Activated naive CD8-positive, alpha-beta T cell treated with anti-CD3 and anti-CD28 coated beads, Interleukin-2, amount 10 ng/mL, durations not matched to agents 7 days and 5 days (primary cell): ENCODE measurements around the gene DNM3. TPM values are rescaled to one million over a fixed set of nuclear protein-coding genes. Genes with fewer than 3 reads are reported as not detected.

ENCODE experiments used
- ATAC-seq: fragments of 150-1000 bp; cut with Tn5 transposase; one replicate; pipeline ENCODE4 v1.10.0; 2021; ENCODE audit warnings: low read depth, moderate library complexity
- POLR2A ChIA-PET: fragments of 350-600 bp; sonication (Branson Sonifier 250); formaldehyde crosslinking; loops from one replicate; lab custom pipeline; 2021; ENCODE audit warnings: antibody characterized with exemption; lab: Charles Lee
- DNase-seq: peaks from one replicate; pipeline ENCODE4 v3.0.0; 2021
- H3K27ac Mint-ChIP-seq: one replicate; pipeline ENCODE4 v1.8.0; 2022; ENCODE audit warnings: mild to moderate bottlenecking, mixed read lengths
- H3K27me3 Mint-ChIP-seq: one replicate; pipeline ENCODE4 v1.8.0; 2022; ENCODE audit warnings: mild to moderate bottlenecking, moderate library complexity, mixed read lengths
- H3K36me3 Mint-ChIP-seq: one replicate; pipeline ENCODE4 v1.8.0; 2021; ENCODE audit warnings: mild to moderate bottlenecking, mixed read lengths
- H3K4me1 Mint-ChIP-seq: one replicate; pipeline ENCODE4 v1.8.0; 2021; ENCODE audit warnings: mixed read lengths
- H3K4me3 Mint-ChIP-seq: one replicate; pipeline ENCODE4 v1.8.0; 2022; ENCODE audit warnings: mild to moderate bottlenecking, moderate library complexity, mixed read lengths
- H3K9me3 Mint-ChIP-seq: one replicate; pipeline ENCODE4 v1.8.0; 2021; ENCODE audit warnings: mixed read lengths
- total RNA-seq, 2 experiments: library from RNA; stranded (reverse); gene quantifications; one replicate each; pipeline ENCODE4 v1.2.3, GENCODE V29; 2021

Gene DNM3
- total RNA-seq, 2 experiments from 2014 or later, result 2.0 to 2.4 TPM

DNA sequence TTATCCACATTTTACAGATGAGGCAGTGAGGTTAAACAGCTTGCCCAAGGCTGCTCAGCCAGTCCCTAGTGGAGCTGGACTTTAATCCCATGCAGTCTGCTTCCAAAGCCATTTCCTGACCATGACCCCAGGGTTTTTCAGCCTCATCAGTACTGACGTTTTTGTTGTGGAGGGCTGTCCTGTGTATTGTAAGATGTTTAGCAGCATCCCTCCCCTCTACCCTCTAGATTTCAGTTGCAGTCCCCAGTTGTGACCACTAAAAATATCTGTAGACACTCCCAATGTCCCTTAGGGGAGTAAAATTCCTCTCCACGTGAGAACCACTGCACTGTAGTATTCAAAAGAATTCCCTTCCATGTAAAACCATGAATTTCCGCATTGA, 549.0 kb downstream of the DNM3 start:
- POLR2A ChIA-PET, result interaction anchor here (1.3 kb wide), 1 partner anchor 10 kb away, joined by 3 read pairs; no protein-coding TSS in a partner anchor
- ATAC-seq (no peak), DNase-seq (no peak)
- Mint-ChIP-seq H3K27me3 (no peaks in the 10 kb centered on the region), H3K4me3 (no peak overlapping the region), H3K36me3 (peaks cover 6% of the 10 kb centered on the region), H3K9me3 (no peaks in the 10 kb centered on the region), H3K27ac (no peak overlapping the region), H3K4me1 (peaks cover 26% of the 10 kb centered on the region)

- Mint-ChIP-seq H3K4me3 (no peak overlapping the region), H3K27ac (no peak overlapping the region), H3K9me3 (no peaks in the 10 kb centered on the region), H3K4me1 (peaks cover 28% of the 10 kb centered on the region), H3K36me3 (peaks cover 5% of the 10 kb centered on the region), H3K27me3 (no peaks in the 10 kb centered on the region)
- POLR2A ChIA-PET, result no interaction called here
- ATAC-seq (no peak), DNase-seq (no peak)
These were observed 549.6 kb downstream of the DNM3 start for GRCh38 chr1:172390683-172391551.

DNA sequence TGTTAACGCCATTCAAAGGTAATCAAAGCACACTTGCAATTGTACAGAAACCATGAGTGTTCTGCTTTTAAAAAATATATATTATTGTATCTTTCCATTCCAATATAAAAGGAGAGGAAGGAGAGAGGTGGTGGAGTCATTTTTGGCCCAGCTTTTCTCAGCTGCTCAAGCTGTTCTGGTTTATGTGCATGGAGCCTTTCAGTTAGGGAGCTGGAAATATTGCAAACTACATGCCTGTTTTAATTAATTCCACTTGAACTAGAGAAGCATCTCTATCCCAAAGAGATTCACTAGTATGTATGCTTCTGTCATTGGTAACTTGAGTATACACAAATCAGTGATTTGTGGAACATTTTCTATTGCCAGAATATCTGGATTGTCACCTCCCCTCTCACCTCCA, 550.7 kb downstream of the DNM3 start:
- Mint-ChIP-seq H3K4me1 (peaks cover 28% of the 10 kb centered on the region), H3K4me3 (no peak overlapping the region), H3K27me3 (no peaks in the 10 kb centered on the region), H3K27ac (peak overlapping the region; percentile 60), H3K9me3 (no peaks in the 10 kb centered on the region), H3K36me3 (peaks cover 3% of the 10 kb centered on the region)
- ATAC-seq, result no peak
- POLR2A ChIA-PET, result no interaction called here
- DNase-seq, result no peak

DNA sequence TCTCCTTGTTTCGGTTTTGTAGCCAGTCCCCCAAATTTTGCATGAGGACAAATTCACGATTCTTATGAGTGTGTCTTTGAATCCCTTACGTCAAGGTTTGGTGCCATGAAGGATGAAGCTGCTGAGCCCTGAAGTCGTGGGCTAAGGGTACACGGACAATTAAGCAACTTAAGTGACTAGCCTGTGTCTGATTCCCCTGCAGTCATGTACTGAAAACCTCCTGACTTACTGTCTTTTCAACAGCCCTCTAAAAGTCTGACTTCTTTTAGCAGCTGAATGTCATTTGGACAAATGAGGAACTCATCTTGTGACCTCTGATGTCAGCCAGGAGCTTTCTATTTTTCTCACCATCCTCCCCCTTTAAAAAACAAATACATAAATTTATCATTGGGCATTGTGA, 552.1 kb downstream of the DNM3 start:
- peaks cover 35% of the 10 kb centered on the region for H3K4me1 Mint-ChIP-seq
- POLR2A ChIA-PET, result interaction anchor here (0.7 to 2.0 kb wide), 3 partner anchors 34 to 729 kb away, joined by 3 to 4 read pairs (median 4); no protein-coding TSS in a partner anchor
- ATAC-seq (no peak), DNase-seq (no peak)
- no peaks in the 10 kb centered on the region for H3K9me3 Mint-ChIP-seq
- H3K36me3 Mint-ChIP-seq, result peaks cover 4% of the 10 kb centered on the region
- peak overlapping the region; percentile 95 for H3K27ac Mint-ChIP-seq
- H3K27me3 Mint-ChIP-seq, result no peaks in the 10 kb centered on the region
- peak overlapping the region; percentile 40 for H3K4me3 Mint-ChIP-seq

- Mint-ChIP-seq H3K4me3 (peak overlapping the region; percentile 78), H3K27me3 (no peaks in the 10 kb centered on the region), H3K4me1 (peaks cover 44% of the 10 kb centered on the region), H3K9me3 (no peaks in the 10 kb centered on the region), H3K27ac (peak overlapping the region; percentile 95), H3K36me3 (peaks cover 4% of the 10 kb centered on the region)
- POLR2A ChIA-PET, result interaction anchor here (0.6 to 2.3 kb wide), 9 partner anchors 11 to 635 kb away, joined by 4 to 16 read pairs (median 4); no protein-coding TSS in a partner anchor
- DNase-seq (peak; percentile 51), ATAC-seq (peak; percentile 100)
These were observed 552.9 kb downstream of the DNM3 start for GRCh38 chr1:172394141-172394751.

DNA sequence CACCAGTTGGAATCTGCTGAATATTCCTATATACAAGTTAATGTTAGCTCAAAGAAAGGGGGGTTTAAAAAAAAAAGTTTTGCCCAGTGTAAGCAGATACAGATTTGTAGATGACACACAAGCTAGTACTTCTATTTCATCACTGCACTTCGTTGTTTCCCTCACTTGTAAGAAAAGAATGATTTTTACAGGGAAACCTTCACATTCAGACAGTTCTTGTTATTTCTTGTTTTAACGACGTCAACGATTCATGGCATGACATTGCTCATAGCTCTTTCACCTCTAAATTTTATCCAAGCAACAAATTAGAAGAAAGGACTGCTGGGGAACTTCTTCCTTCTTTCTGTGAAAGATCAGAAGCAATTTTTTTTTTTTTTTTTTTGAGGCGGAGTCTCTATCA, 553.5 kb downstream of the DNM3 start:
- DNase-seq (no peak), ATAC-seq (no peak)
- Mint-ChIP-seq H3K4me3 (peak overlapping the region; percentile 78), H3K9me3 (no peaks in the 10 kb centered on the region), H3K27ac (peak overlapping the region; percentile 95), H3K27me3 (no peaks in the 10 kb centered on the region), H3K4me1 (peaks cover 49% of the 10 kb centered on the region), H3K36me3 (peaks cover 4% of the 10 kb centered on the region)
- POLR2A ChIA-PET, result interaction anchor here (0.7 to 2.3 kb wide), 9 partner anchors 10 to 277 kb away, joined by 3 to 16 read pairs (median 4); no protein-coding TSS in a partner anchor

GRCh38 chr1:172395576-172395975, 554.3 kb downstream of the DNM3 start:
- H3K27me3 Mint-ChIP-seq, result no peaks in the 10 kb centered on the region
- H3K27ac Mint-ChIP-seq, result peak overlapping the region; percentile 95
- H3K4me3 Mint-ChIP-seq, result no peak overlapping the region
- peaks cover 57% of the 10 kb centered on the region for H3K4me1 Mint-ChIP-seq
- DNase-seq, result no peak
- H3K36me3 Mint-ChIP-seq, result peaks cover 4% of the 10 kb centered on the region
- no peaks in the 10 kb centered on the region for H3K9me3 Mint-ChIP-seq
- POLR2A ChIA-PET, result interaction anchor here (0.7 to 2.3 kb wide), 4 partner anchors 15 to 250 kb away, joined by 3 to 16 read pairs (median 6); no protein-coding TSS in a partner anchor
- ATAC-seq, result no peak

DNA sequence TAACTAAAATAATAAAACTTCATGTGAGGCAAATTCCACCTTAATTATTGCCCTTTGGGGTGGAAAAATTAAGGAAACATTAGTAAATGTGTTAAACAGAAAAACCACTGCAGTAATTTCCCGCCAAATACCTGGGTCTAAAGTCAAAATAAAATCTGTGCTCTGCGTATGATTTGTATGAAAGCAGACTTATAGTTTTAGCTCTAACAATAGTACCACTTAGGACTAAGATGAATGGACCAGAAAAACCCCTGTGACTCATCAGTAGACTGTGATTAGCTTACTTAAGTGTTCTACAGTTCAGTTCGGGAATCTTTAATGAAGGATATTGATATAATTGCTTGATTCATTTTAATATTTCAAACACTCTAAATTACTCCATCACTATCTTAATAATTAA, 555.9 kb downstream of the DNM3 start:
- Mint-ChIP-seq H3K4me3 (no peak overlapping the region), H3K9me3 (no peaks in the 10 kb centered on the region), H3K4me1 (peaks cover 55% of the 10 kb centered on the region), H3K27ac (no peak overlapping the region), H3K27me3 (no peaks in the 10 kb centered on the region), H3K36me3 (peaks cover 4% of the 10 kb centered on the region)
- DNase-seq, result no peak
- no peak for ATAC-seq
- POLR2A ChIA-PET, result no interaction called here

DNA sequence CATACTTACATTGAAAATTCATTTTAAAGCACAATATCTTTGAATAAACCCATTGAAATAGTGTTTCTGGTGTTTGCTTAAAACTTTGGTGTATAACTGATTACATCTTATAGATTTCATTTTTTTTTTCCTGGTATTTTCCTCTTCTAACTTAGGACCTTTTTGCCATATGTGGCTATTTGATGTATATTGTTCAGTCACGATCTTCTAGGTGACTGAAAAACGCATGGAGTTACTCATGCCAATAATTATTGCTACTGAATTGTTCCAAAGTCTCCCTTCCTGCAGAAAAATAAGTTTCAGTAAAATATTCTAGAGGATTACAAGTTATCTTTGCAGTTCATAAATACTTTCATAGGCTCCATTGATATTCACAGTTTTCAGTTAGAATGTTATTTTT, 556.3 kb downstream of the DNM3 start:
- POLR2A ChIA-PET, result no interaction called here
- Mint-ChIP-seq H3K36me3 (peaks cover 4% of the 10 kb centered on the region), H3K27ac (no peak overlapping the region), H3K9me3 (no peaks in the 10 kb centered on the region), H3K4me1 (peaks cover 53% of the 10 kb centered on the region), H3K4me3 (no peak overlapping the region), H3K27me3 (no peaks in the 10 kb centered on the region)
- ATAC-seq (no peak), DNase-seq (no peak)

DNA sequence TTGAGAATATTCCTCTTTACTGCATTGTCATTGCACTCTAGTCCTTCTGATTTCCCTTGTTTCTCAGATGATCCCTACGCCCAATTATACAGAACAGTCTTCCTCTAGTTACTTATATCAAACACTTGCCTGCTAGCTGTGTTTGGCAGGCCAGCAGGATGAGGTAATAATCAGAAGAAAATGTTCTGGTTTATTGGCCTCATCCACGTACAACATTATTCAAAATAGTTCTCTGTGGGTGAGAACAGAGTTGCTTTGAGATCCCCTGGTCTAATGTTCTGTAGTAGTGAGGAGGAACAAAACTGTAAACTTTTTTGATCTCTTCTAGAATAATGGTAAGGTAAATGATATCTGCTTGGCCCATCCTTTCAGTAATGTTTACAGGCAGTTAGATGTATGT, 556.9 kb downstream of the DNM3 start:
- no peaks in the 10 kb centered on the region for H3K9me3 Mint-ChIP-seq
- H3K4me3 Mint-ChIP-seq, result no peak overlapping the region
- H3K27me3 Mint-ChIP-seq, result no peaks in the 10 kb centered on the region
- POLR2A ChIA-PET, result interaction anchor here (1.8 kb wide), 1 partner anchor 39 kb away, joined by 5 read pairs; no protein-coding TSS in a partner anchor
- peaks cover 56% of the 10 kb centered on the region for H3K4me1 Mint-ChIP-seq
- DNase-seq, result no peak
- no peak overlapping the region for H3K27ac Mint-ChIP-seq
- ATAC-seq, result no peak
- peaks cover 4% of the 10 kb centered on the region for H3K36me3 Mint-ChIP-seq

DNA sequence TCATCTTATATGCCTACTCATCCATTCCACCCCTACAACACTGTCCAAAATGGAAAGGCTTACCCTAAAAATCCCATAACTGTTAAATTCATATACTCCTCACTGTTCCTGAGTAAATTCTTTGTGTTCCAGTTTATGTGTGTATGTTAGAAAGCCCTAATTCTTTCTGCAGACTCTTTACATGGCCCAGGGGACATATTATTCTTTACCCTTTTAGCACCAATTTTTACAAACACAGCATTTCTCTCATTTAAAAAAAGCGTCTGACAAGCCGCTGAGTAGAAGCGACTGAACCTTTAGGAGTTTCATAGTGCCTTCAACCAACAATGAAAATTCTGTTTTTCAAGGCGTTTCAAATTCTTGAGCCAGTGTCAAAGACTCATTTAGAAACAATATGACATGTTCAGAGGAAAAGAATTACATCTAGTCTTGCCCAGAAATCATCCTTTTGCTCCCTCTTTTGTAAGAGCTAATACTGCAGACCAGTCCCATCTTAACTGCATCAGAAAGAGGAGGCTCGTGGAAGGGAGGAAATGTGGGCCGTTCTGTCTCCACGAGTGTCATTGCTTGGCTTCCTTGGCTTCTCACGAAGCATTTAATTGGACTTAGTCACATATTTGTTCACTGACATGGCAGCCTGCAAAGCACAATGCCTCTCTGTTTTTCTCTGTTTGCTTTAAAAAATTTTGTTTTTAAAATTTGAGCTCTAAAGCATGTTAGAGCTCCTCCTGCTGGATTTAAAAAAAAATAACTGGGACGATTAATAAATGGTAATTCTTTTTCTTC, 557.9 kb downstream of the DNM3 start:
- DNase-seq (no peak), ATAC-seq (peak; percentile 31)
- peak overlapping the region; percentile 58 for H3K27ac Mint-ChIP-seq
- POLR2A ChIA-PET, result interaction anchor here (1.0 to 1.8 kb wide), 2 partner anchors 18 to 40 kb away, joined by 4 to 5 read pairs; no protein-coding TSS in a partner anchor
- no peaks in the 10 kb centered on the region for H3K9me3 Mint-ChIP-seq
- H3K4me1 Mint-ChIP-seq, result peaks cover 53% of the 10 kb centered on the region
- peaks cover 1% of the 10 kb centered on the region for H3K36me3 Mint-ChIP-seq
- H3K4me3 Mint-ChIP-seq, result peak overlapping the region; percentile 34
- H3K27me3 Mint-ChIP-seq, result no peaks in the 10 kb centered on the region

DNA sequence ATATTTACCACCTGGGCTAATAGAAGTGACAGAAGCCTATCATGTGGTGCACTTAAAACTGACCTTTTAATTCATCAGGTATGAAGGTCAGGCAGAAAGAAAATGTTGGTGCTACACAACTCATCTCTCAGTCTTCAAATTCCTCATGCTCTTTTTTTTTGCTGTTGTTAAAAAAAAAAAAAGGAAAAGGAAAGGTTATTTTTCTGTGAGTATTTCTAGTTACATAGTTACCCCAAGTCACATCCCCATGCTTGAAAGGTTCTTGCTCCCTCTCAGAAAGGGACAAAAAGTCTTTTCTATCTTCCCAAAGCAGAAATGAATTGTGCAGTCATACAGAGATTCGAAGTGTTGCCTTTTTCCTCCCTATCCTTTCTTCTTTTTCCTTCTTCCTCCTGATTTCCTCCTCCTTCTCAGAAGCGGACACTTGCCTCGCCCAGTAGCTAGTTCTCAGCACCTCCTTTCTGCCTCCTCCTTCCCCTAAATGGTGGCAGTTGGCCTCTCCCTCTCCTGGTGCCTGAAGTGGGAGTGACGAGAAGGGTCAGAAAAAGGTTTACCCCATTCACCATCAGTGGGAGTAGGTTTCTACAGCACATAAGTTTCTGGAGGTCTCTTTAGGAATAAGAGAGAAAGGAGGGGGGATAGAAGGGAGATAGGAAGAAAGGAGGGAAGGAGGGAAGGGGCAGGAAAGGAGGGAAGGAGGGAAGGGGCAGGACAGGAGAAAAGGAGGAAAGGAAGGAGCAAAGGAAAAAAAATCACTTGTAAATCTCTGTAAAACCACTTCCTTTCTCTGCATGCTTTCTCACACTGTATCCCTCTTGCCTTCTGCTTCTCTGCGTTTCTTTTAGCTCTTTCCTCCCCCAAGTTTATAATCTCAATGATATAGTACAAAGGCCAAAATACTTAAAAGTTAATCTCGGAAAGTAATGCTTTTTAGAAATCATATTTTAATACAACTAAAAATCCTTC, 558.7 kb downstream of the DNM3 start:
- Mint-ChIP-seq H3K27me3 (no peaks in the 10 kb centered on the region), H3K9me3 (no peaks in the 10 kb centered on the region), H3K36me3 (peaks cover 1% of the 10 kb centered on the region), H3K4me1 (peaks cover 44% of the 10 kb centered on the region), H3K4me3 (peak overlapping the region; percentile 34), H3K27ac (peak overlapping the region; percentile 52)
- no peak for DNase-seq
- ATAC-seq, result no peak
- POLR2A ChIA-PET, result interaction anchor here (0.8 to 1.8 kb wide), 3 partner anchors 19 to 41 kb away, joined by 3 to 5 read pairs (median 4); no protein-coding TSS in a partner anchor
